ENCODE data around the gene VPS11. TPM values are rescaled to one million over a fixed set of nuclear protein-coding genes. Genes with fewer than 3 reads are reported as not detected.

VPS11 gene
- total RNA-seq, 1 experiment from 2014 or later: 47.8 TPM

GRCh38 chr11:119078675-119079420 is 11.2 kb downstream of the VPS11 start:
- DNase-seq (ENCODE audit: low spot score): no peak

- no peak for DNase-seq (ENCODE audit: low spot score)
Measured at GRCh38 chr11:119081682-119082260, 14.2 kb downstream of the VPS11 start.

- DNase-seq (ENCODE audit: low spot score): peak; percentile 98
Measured at GRCh38 chr11:119084663-119085436, 17.2 kb downstream of the VPS11 start, which contains the start of gene HMBS. TSS of gene HMBS (plus strand) at chr11:119084881. CDS start at chr11:119085034, 153 bp downstream.

- DNase-seq (ENCODE audit: low spot score): no peak
Measured at GRCh38 chr11:119085437-119085847, 17.8 kb downstream of the VPS11 start.

GRCh38 chr11:119087123-119087522 is 19.5 kb downstream of the VPS11 start:
- DNase-seq (ENCODE audit: low spot score): peak; percentile 14

GRCh38 chr11:119087747-119088241 is 20.2 kb downstream of the VPS11 start:
- peak; percentile 9 for DNase-seq (ENCODE audit: low spot score)

- no peak for DNase-seq (ENCODE audit: low spot score)
Measured at GRCh38 chr11:119088406-119088805, 20.8 kb downstream of the VPS11 start.

GRCh38 chr11:119089319-119089718 is 21.7 kb downstream of the VPS11 start:
- no peak for DNase-seq (ENCODE audit: low spot score)

GRCh38 chr11:119091178-119091577 is 23.6 kb downstream of the VPS11 start:
- DNase-seq (ENCODE audit: low spot score): no peak

GRCh38 chr11:119091966-119092879 is 24.6 kb downstream of the VPS11 start:
- peak; percentile 19 for DNase-seq (ENCODE audit: low spot score)

- peak; percentile 35 for DNase-seq (ENCODE audit: low spot score)
Measured at GRCh38 chr11:119092880-119093842, 25.5 kb downstream of the VPS11 start.

GRCh38 chr11:119093942-119094815 is 26.6 kb downstream of the VPS11 start:
- DNase-seq (ENCODE audit: low spot score): peak; percentile 40

GRCh38 chr11:119094816-119095065 is 27.1 kb downstream of the VPS11 start:
- DNase-seq (ENCODE audit: low spot score): peak; percentile 88

GRCh38 chr11:119095066-119095880 is 27.7 kb downstream of the VPS11 start:
- peak; percentile 100 for DNase-seq (ENCODE audit: low spot score)

- DNase-seq (ENCODE audit: low spot score): no peak
Measured at GRCh38 chr11:119099711-119100110, 32.1 kb downstream of the VPS11 start.

- peak; percentile 79 for DNase-seq (ENCODE audit: low spot score)
Measured at GRCh38 chr11:119100246-119100970, 32.8 kb downstream of the VPS11 start.

- DNase-seq (ENCODE audit: low spot score): no peak
Measured at GRCh38 chr11:119100994-119101758, 33.6 kb downstream of the VPS11 start.
